Stimulated activated CD4-positive, alpha-beta T cell treated with anti-CD3 and anti-CD28 coated beads, Interleukin-15, amount 100 ng/mL, for 48 hours (primary cell): ENCODE measurements around the gene SFXN3.
A peak's percentile ranks its signal among the peaks of the same experiment; 100 is the strongest.

Experiments
- DNase-seq, 2 donors: peaks; one replicate each; pipeline ENCODE4 v3.0.0-alpha.2; 2020; ENCODE audit warnings: low read depth in 2 of 2

Gene SFXN3

DNA sequence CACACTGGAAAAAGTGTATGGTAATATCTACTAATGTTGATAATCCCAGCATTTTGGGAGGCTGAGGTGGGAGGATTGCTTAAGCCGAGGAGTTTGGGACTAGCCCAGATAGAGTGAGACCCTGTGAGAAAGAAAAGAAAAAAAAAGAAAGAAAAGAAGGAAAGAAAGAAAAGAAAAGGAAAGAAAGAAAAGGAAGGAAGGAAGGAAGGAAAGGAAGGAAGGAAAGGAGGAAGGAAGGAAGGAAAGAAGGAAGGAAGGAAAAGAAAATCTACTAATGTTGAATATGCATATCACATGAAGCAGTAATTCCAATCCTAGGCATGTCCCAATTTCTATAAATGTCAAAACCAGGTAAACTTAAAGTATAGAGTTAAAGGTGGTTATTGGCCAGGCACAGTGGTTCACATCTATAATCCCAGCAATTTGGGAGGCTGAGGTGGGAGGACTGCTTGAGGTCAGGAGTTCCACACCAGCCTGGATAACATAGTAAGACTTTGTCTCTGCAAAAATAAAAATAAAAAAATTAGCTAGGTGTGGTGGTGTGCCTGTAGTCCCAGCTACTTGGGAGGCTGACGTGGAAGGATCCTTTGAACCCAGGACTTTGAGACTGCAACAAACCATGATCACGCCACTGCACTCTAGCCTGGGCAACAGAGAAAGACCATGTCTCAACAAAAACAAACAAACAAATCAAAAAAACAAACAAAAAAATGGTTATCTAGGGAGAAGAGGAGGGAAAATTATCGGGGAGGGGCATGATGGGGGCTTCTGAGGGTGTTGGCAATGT, 25.5 kb downstream of the SFXN3 start:
- DNase-seq: no peak

DNA sequence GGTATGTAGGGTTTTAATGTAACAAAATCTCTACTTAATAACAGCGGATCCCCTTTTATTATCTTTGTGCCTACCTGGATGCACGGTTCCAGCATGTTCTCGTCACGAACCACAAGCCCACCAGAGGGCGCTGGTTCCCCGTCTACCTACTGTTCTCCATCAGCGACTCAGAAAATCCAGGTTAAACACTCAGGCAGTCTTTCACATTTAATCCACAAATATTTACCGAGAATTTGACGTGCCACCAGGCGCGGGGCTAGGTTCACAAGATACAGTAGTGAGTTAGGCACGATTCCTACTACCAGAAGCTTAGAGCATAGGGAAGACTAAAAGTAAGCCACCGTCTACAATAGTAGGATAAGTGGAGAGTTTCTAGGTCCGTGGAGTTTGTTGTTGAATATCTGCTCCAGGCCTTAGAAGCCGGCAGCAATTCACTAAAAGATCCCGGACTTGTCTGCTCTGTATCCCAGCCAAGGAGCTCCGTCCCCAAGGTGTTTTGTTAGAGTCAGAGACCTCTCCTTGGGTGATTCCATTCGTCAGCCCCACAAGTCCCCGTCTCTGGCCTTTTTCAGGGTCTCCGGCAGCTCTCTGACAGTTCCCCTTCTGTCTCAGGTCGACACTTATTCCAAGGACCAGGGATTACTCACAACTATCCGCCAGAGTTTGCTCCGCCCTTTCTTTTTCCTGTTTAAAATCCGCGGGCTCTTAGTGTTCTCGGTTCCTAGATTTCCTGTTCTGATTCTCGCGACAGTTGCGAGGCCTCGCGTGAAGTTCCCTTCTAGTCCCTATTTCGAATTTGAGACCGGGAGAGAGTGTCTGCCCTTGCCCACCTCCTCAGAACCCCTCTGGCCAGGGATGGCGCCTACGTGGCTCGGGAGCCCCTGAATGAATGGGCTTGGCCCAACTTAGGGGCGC, 29.3 kb downstream of the SFXN3 start:
- DNase-seq: peak; percentile 72 to 87

DNA sequence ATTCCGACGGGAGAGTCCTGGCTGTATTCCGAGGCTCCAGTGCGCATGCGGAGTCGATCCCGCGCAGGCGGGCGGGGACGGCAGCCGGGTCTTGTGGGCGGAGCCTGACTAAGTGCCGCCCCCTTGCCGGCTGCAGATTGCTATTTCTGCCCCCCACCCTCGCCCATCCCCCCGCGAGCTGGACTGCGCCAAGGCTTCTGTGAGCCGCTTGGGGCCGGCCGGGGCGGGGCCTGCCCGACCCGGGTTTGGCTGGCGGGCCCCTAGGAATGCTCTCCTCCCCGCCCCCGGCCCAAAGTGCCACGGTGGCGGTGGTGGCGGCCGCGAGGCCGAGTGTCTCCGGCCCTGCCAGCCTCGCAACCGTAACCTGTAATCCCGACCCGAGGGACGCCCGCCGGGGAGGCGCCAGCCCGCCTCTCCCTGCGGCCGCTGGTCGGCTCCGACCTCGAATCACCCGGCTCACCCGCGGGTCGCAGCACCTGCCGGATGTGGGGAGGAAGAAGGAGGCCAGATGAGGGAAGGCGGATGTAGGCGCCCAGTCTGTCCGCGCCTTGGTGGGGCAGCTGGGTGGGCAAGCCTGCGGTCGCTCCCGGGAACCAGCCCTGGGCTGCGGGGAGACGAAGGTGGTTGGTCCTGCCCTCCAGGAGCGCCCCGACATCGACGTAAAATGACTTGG, 30.1 kb downstream of the SFXN3 start:
- DNase-seq: peak; percentile 80 to 83

DNA sequence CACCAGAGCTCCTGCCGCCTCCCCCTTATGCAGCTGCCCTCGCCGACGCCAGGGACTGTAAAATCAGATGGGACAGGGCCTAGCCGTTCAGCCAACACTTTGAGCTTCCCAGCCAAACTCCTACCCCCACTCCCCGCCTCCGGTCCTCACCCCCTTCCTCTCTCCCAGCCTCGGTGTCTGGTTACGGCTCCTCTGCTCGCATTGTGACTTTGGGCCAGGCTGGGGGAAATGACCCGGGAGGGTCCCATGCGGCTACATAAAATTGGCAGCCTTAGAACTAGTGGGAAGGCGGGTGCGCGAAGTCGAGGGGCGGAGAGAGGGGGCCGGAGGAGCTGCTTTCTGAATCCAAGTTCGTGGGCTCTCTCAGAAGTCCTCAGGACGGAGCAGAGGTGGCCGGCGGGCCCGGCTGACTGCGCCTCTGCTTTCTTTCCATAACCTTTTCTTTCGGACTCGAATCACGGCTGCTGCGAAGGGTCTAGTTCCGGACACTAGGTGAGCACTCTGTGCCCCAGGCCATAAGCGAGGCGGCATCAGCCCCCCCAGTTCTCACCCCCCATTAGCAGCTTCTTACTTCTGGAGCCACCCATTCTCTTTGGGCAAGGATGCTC, 30.7 kb downstream of the SFXN3 start, which contains the start of gene KAZALD1:
TSS of gene KAZALD1 (plus strand) at position 366 of the 608 bp plus-strand sequence. CDS start 604 bp downstream, outside the sequence.
- DNase-seq: no peak

DNA sequence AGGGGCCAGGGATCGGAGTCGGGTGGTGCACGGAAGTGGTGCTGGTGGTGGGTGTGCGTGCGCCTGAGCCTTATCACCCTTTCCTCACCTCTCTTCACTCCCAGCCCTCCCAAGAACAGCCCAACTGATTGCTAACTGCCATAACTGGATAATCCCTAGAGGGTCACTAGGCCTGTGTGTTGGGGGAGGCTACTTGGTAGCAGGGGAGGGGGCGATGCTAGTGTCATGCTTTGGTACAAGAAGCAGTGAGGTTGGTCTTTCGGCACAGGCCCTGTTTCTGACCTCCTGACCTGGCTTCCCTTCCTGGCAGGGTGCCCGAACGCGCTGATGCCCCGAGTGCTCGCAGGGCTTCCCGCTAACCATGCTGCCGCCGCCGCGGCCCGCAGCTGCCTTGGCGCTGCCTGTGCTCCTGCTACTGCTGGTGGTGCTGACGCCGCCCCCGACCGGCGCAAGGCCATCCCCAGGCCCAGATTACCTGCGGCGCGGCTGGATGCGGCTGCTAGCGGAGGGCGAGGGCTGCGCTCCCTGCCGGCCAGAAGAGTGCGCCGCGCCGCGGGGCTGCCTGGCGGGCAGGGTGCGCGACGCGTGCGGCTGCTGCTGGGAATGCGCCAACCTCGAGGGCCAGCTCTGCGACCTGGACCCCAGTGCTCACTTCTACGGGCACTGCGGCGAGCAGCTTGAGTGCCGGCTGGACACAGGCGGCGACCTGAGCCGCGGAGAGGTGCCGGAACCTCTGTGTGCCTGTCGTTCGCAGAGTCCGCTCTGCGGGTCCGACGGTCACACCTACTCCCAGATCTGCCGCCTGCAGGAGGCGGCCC, 31.4 kb downstream of the SFXN3 start:
- peak in 1 of 2 donors; percentile 48 for DNase-seq

DNA sequence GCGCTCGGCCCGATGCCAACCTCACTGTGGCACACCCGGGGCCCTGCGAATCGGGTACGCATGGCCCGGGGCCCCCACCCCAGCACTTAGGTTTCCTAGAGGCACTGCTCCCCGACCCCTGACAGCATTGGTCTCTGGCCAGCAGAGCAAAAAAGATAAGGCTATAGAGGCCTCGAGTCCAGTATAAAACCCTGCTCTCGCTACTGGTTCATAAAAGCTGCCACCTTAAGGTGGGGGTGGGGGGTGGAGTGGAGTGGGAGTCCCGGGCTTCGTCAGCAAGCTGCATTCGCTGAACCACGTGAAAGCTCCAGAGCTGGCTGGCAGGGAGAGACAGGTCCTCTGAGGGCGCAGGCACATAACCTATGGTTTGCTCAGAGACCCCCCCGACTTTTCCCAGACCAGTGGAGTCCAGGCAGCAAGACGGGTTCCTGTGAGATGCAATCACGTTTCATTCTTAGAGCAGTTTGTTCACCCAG, 32.1 kb downstream of the SFXN3 start:
- DNase-seq: no peak

DNA sequence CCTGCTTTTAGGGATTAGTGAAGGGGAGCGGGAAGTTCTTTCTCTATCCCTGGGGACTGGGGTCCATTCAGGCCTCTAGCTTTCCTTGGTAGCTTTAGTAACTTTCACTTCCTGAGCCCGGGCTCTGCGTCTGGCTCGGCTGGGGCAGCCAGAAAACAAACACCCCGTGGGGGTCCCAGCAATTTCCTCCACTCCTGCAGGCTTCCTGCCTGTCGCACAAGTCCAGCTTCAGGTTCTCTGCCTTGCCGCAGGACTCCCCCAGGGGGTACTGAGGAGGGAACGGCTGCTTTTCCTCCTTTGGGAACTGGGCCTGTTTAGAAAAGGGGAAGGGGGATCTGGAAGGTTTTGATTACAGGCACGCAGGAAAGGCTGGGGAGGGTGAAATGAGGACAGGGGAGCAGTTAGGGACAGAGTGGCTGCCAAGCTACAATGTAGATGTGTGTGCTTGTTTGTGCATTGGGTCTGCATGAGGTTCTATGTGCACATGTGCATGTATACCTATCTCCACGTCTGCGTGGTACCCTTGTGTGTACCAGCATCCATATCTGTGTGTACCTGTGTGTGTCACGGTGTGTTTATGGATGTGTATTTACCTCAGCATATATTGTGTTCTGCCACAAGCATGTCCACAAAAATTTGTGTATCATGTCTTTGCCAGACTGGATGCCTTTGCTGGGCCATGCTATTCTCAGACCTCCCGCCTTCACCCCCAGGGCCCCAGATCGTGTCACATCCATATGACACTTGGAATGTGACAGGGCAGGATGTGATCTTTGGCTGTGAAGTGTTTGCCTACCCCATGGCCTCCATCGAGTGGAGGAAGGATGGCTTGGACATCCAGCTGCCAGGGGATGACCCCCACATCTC, 32.7 kb downstream of the SFXN3 start:
- no peak for DNase-seq

DNA sequence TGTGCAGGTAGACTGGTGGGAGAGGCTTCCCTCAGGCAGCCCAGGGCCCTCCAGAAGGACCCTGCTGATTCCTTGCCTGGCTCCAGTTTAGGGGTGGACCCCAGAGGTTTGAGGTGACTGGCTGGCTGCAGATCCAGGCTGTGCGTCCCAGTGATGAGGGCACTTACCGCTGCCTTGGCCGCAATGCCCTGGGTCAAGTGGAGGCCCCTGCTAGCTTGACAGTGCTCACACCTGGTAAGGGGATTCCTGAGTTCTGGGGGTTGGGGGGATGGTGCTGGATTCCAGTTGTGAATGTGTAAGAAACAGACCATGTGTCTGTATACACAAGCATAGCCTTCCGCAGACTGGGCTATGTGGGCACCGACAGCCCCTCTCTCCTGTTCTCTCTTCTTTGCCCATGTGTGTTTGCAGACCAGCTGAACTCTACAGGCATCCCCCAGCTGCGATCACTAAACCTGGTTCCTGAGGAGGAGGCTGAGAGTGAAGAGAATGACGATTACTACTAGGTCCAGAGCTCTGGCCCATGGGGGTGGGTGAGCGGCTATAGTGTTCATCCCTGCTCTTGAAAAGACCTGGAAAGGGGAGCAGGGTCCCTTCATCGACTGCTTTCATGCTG, 33.5 kb downstream of the SFXN3 start:
- no peak for DNase-seq

DNA sequence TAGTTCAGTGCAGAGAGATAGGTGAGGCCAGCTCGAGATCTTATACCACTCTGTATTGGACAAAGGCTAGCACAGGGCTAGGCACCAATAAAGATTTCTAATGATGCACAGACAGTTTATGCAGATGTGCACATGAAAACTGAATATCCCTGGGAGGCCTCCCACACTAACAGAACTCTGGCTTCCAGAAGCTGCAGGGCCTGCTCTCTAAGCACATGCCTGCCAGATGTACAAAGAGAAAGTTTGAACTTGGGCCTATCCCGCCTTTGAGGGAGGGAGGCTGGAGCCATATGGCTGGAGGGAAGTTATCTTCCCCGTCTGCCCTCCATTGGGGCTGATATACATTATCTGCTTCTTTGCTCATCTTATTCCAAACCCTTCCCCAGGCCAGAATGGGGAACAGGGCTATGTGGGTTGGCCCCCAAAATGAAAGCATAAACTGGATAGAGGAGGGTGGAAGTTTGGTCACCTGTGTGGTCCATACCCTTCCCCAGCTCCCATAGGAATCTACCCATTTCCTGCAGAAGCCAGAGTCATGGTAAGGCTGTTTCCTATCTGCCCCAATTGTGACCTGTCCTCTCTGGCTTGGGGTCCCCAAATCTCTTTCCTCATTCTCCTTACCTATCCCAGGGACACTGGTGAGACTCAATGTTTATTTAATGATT, 34.6 kb downstream of the SFXN3 start:
- no peak for DNase-seq

DNA sequence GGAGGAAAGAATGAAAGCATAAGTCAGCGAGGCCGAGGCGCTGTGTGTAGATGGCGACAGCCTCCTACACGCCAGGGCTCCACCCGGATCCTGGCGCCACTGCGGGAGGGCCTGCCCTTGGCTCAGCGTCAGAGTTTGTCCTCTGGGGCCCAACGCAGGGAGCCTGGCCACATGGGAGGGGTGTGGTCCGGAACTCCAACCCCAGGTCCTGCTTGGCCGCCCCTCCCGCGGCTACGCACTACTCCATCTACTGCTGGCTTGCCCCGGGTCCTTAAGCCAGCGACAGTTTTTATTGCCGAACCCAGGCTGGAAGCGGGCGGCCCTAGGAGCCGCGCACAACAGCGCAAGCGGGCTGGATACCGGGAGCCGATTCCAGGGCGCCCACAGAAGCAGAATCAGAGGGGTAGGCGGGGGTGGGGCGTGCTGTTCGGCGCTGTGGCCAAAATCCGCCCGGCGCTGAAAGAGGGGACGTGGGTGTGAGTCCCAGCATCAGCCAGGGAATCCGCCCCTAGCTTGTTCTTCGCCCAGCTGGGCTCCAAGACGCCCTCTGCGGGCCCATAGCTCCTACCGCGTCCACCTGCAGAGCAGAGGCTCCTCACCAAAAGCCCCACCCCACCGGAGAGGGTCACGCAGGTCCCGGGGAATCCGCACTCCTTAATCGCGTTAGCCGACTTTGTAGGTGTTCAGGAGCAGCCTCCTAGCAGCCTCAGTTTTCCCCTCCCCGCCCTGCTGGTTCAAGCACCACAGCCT, 35.3 kb downstream of the SFXN3 start:
- DNase-seq: no peak

DNA sequence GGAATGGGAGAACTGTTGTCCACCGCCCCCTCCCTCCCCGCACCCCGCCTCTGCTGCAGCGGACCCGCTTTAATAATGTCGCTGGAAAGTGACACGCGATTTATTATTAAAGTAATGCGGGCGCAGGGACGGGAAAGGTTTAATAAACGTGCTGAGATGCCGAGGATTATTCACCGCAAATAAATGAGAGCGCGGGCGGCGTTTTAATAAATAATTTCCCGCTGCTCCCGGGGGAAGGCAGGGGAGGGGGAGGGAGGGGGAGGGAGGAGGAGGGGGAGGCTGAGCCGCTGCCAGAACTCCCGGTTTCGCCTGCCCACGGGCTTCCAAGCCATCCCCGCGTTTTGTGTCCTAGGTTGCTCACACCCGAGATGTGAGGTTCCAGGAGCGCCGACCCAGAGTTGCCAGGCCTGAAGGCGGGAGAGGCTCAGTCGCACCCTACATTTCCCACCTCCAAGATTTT, 35.9 kb downstream of the SFXN3 start:
- DNase-seq: no peak

DNA sequence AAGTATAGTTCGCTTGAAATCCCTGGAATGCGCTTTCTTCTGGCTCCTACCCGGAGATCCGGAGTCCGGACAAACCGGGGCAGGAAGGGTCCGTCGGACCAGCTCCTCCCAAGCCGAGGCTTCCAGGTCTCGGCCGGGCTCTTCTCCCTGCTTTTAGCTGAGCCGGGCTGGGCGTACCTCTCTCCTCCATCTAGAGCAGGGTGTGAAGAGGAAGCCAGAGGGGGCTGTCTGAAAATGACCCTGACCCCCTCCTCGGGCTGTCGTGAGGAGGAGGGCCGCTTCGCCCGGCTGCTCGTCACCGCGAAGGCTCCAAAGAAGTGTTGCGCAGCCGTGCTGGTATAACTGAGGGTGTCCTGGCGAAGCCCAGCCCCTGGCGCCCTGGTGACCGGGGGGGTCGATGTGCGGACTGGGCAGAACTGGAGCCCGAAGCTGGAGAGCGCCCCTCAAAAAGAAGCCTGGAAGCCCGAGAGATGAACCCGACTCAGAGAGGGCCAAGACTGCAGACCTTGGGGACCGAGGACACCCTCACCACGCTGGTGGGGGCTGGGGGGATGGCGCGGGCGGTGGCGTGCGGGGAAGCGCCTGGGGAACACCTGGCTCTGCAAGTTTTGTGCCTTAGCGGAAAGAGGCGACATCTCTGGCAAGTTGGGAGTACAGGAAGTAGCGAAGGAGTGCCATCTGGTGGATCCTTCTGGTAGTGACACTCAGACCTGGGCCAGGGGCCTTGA, 36.5 kb downstream of the SFXN3 start:
- peak; percentile 56 to 70 for DNase-seq

DNA sequence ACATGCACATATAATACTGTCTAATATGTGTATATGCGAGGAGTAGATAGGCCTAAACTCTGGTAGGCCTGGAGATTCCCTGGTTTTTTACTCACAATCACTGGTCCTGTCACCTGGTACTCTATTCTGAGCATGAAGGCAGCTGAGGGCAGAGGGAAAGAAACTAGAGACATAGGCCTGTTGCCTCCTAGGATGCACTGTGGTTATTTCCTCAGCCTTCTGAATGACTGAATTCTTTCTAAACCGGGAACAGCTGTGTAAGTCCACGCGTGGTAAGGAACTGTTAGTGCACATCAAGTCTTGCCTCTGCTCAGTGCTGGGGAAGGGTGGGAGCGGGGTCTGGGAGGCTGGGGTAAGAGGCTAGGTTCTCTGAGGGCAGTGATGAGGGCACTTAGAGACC, 38.4 kb downstream of the SFXN3 start:
- no peak for DNase-seq

DNA sequence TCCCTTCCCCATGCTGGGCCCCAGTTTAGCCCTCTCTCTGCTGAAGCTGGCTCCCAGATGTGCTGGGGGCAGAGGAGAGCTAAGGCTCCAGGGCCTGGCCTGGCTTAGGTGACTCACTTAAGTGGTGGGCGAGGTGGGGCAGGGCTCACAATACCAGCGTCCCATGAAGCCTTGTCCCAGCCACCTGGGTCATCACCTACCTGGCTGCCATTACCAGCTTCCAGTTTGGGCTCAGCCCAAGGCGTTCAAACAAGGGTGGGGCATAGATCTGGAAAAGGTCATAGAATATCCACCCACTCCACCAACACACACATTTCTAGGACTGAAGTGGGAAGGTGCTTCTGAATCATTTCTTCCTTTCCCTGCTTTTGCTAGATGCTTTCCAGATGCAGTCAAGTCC, 39.1 kb downstream of the SFXN3 start:
- DNase-seq: no peak

DNA sequence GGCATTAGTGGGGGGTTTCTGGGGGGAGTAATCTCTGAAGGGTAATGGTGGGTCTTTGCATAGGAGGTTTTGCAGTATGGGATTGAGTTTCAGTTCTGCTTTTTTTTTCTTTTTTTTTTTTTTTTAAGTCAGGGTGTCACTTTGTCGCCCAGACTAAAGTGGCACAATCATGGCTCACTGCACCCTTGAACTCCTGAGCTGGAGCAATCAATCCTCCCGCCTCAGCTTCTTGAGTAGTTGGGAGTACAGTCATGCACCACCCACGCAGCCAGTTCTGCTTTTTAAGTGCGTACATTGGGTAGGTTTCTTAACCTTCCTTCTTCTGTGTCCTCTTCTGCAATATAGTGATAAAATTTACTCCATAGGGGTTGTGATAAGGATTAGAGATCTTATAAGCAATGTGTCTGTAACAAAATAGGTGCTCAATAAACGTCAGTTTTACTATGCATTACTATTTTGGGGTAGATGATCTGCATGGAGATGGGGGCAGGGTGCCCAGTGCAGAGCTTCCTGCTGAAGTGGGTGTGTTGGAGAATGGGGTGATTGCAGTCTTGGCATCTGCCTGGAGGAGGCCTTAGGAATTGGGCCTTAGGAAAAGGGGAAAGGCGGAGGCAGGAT, 40.3 kb downstream of the SFXN3 start:
- peak; percentile 25 to 42 for DNase-seq

DNA sequence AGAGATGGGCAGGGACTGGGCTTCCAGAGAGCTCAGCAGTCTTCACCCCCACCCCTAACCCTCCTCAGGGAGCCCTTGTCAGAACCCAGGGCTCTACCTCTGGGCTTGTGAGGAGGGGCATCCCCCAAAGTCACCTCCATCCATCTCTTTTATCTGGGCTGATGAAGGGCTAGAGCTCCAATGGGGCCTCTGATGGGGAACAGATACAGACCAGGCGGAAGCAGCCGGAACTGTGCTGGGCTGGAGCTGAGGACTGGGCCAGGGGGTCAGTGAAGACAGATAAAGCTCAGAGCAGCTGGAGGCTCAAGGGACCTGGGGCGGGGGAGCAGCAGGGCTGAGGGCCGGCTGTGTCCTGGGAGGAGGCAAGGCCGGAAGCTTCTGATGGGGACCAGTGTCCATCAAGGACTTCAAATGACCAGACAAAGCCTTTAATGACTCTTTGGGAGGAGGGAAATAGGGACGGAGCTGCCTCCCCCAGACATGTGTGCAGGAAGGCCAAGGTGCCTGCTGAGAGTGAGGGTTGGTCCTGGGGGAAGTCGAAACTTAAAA, 40.9 kb downstream of the SFXN3 start:
- no peak for DNase-seq
